CD4-positive, alpha-beta T cell treated with Interleukin-15 for 4 hours (primary cell): Measurements from ENCODE around the gene HSD17B7.
"Not testable (repeated sequence)": the region's sequence is repeated elsewhere in the genome, so short reads cannot be mapped to it uniquely, and the experiment has no call there.

Source experiments
- DNase-seq: peaks from one replicate; pipeline ENCODE4 v3.0.0-alpha.2; 2020; ENCODE audit warnings: low spot score

The HSD17B7 gene

GRCh38 chr1:162807503-162807902 is 17.0 kb downstream of the HSD17B7 start:
- not testable (repeated sequence) for DNase-seq

GRCh38 chr1:162812357-162812756 is 21.9 kb downstream of the HSD17B7 start:
- not testable (repeated sequence) for DNase-seq

- DNase-seq, result not testable (repeated sequence)
Measured at GRCh38 chr1:162818136-162818535, 27.6 kb downstream of the HSD17B7 start.

GRCh38 chr1:162818666-162819065 is 28.2 kb downstream of the HSD17B7 start:
- DNase-seq, result not testable (repeated sequence)

GRCh38 chr1:162822391-162823200 is 32.1 kb downstream of the HSD17B7 start:
- no peak for DNase-seq

- peak; percentile 9 for DNase-seq
Measured at GRCh38 chr1:162823231-162823630, 32.7 kb downstream of the HSD17B7 start.

- no peak for DNase-seq
Measured at GRCh38 chr1:162823771-162824525, 33.4 kb downstream of the HSD17B7 start.

GRCh38 chr1:162829268-162829667 is 38.8 kb downstream of the HSD17B7 start:
- no peak for DNase-seq

GRCh38 chr1:162832470-162832869 is 42.0 kb downstream of the HSD17B7 start:
- DNase-seq, result no peak

- DNase-seq, result no peak
Measured at GRCh38 chr1:162835157-162835899, 44.8 kb downstream of the HSD17B7 start.

GRCh38 chr1:162838863-162839262 is 48.4 kb downstream of the HSD17B7 start:
- DNase-seq, result no peak

GRCh38 chr1:162840250-162840839 is 49.8 kb downstream of the HSD17B7 start:
- DNase-seq, result no peak

- DNase-seq, result no peak
Measured at GRCh38 chr1:162844153-162844552, 53.7 kb downstream of the HSD17B7 start.

GRCh38 chr1:162846256-162847212 is 56.0 kb downstream of the HSD17B7 start:
- no peak for DNase-seq

- peak; percentile 78 for DNase-seq
Measured at GRCh38 chr1:162847839-162848453, 57.4 kb downstream of the HSD17B7 start.

GRCh38 chr1:162849711-162850110 is 59.2 kb downstream of the HSD17B7 start:
- DNase-seq, result no peak

- DNase-seq, result no peak
Measured at GRCh38 chr1:162851341-162851740, 60.8 kb downstream of the HSD17B7 start.

GRCh38 chr1:162854245-162854882 is 63.9 kb downstream of the HSD17B7 start:
- peak; percentile 39 for DNase-seq

GRCh38 chr1:162855461-162856150 is 65.1 kb downstream of the HSD17B7 start:
- DNase-seq, result no peak
